Choroid plexus epithelial cell (primary cell): ENCODE data around the gene ETNPPL.

Experiments used
- DNase-seq: peaks from one replicate; pipeline ENCODE4 v3.0.0-alpha.2; 2010; ENCODE audit warnings: low read depth
- H3K4me3 ChIP-seq: 2 replicates; pipeline ENCODE4 v1.5.1; 2011; ENCODE audit warnings: low read depth, mild to moderate bottlenecking, control low read depth, low read length, moderate library complexity
- CTCF ChIP-seq: conservative IDR thresholded peaks from 2 replicates; pipeline ENCODE4 v1.5.1; 2011; ENCODE audit warnings: low read depth, mild to moderate bottlenecking, control low read depth, inconsistent platforms, low read length, moderate library complexity

Gene ETNPPL

GRCh38 chr4:108794136-108794535 lies 31.3 kb upstream of the ETNPPL start:
- TF ChIP-seq CTCF, result no peak

GRCh38 chr4:108793415-108793814 lies 30.6 kb upstream of the ETNPPL start:
- TF ChIP-seq CTCF, result no peak
- no peak overlapping the region for H3K4me3 ChIP-seq
- DNase-seq, result peak; percentile 7

More at GRCh38 chr4:108794136-108794535, 31.3 kb upstream of the ETNPPL start:
- peak; percentile 55 for DNase-seq
- H3K4me3 ChIP-seq, result no peak overlapping the region

DNA sequence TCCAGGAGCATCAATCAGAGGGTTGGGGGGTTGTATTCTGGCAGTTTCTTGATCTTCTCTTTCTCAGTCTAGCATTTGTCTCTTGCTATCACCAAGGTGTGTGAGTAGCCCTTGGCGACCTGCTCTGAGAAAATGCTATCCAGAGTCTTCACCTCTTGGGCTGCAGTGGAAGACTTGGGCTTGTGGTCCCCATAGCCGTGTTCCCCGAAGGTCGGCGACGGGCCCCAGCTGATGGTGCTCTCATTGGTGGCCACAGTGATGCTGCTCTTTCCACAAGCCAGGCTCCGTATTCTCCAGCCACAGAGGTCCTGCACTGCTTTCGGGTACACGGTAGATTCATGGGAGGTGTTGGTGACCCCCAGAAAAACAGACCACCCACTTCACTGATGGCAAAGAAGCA lies 25.9 kb upstream of the ETNPPL start:
- no peak overlapping the region for H3K4me3 ChIP-seq
- TF ChIP-seq CTCF, result no peak
- no peak for DNase-seq

GRCh38 chr4:108787724-108788123 lies 24.9 kb upstream of the ETNPPL start:
- DNase-seq, result no peak
- TF ChIP-seq CTCF, result no peak
- H3K4me3 ChIP-seq, result no peak overlapping the region

- no peak for TF ChIP-seq CTCF
Measured at GRCh38 chr4:108787106-108787505, 24.3 kb upstream of the ETNPPL start.

GRCh38 chr4:108786351-108786750 lies 23.5 kb upstream of the ETNPPL start:
- no peak for TF ChIP-seq CTCF
- no peak overlapping the region for H3K4me3 ChIP-seq
- no peak for DNase-seq

More at GRCh38 chr4:108787106-108787505, 24.3 kb upstream of the ETNPPL start:
- no peak overlapping the region for H3K4me3 ChIP-seq
- no peak for DNase-seq

GRCh38 chr4:108783665-108784463 lies 21.0 kb upstream of the ETNPPL start:
- H3K4me3 ChIP-seq, result no peak overlapping the region
- peak; percentile 43 for TF ChIP-seq CTCF
- peak; percentile 39 for DNase-seq
